ENCODE results near the gene EXOC2.

Gene EXOC2

DNA sequence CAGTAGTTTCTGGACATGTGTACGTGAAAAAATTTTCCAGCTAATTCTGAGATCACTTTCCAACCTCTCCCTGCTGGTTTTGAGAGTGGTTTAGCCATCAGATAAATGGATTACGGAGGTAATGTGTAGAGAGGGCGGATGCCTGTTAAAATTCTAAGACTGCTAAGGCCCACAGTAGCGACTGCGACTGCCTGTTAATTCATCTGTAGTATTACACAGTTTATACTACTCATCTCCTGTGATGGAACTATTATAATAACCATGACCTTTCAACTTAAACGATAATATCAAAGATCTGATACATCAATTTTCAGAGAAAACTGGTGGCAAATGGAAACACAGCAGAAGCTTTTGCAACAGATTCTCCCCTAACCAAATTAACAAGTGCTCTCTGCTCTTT lies 199.1 kb downstream of the EXOC2 start:
- DNase-seq: no peak
- Histone ChIP-seq H3K27ac (no peak overlapping the region), H3K9me3 (ENCODE audit: severe bottlenecking) (no peaks in the 10 kb centered on the region), H3K27me3 (ENCODE audit: insufficient read depth, low read depth, severe bottlenecking) (no peaks in the 10 kb centered on the region), H3K4me3 (ENCODE audit: low read depth, low read length) (no peak overlapping the region), H3K36me3 (peaks cover 18% of the 10 kb centered on the region)
- TF ChIP-seq, protein P1, sequence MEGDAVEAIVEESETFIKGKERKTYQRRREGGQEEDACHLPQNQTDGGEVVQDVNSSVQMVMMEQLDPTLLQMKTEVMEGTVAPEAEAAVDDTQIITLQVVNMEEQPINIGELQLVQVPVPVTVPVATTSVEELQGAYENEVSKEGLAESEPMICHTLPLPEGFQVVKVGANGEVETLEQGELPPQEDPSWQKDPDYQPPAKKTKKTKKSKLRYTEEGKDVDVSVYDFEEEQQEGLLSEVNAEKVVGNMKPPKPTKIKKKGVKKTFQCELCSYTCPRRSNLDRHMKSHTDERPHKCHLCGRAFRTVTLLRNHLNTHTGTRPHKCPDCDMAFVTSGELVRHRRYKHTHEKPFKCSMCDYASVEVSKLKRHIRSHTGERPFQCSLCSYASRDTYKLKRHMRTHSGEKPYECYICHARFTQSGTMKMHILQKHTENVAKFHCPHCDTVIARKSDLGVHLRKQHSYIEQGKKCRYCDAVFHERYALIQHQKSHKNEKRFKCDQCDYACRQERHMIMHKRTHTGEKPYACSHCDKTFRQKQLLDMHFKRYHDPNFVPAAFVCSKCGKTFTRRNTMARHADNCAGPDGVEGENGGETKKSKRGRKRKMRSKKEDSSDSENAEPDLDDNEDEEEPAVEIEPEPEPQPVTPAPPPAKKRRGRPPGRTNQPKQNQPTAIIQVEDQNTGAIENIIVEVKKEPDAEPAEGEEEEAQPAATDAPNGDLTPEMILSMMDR (IDR thresholded peaks at IDR 0.05; ENCODE audit: low read depth, low read length): no peak

DNA sequence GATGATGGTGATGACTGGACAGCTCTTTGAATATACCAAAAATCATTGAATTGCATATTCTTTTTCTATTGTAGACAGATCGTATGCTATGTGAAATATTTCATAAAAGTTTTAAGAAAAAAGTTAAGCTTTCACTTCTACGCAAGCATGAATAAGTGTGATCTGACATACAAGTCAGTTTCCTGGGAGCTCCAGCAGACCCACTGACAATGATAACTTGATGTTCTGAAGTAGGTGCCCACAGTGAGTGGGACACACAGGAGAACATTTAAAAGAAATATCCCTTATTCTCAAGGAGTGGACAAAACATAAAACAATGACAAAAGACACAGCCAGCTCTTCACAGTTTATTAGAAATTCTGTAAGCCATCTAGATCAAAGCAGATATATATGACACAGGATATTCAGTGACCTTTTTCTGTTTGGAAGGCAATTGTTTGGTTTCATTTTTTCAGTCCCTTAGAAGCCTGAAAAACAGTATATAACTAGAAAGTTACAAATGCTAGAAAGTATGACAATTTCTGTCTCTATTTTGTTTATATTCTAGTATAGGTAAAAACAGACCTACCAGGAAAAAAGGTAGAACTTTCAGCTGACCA lies 200.0 kb downstream of the EXOC2 start:
- Histone ChIP-seq H3K9me3 (ENCODE audit: severe bottlenecking) (no peaks in the 10 kb centered on the region), H3K36me3 (peaks cover 18% of the 10 kb centered on the region)

GRCh38 chr6:492178-492577 lies 200.8 kb downstream of the EXOC2 start:
- Histone ChIP-seq H3K4me3 (ENCODE audit: low read depth, low read length) (no peak overlapping the region), H3K9me3 (ENCODE audit: severe bottlenecking) (no peaks in the 10 kb centered on the region), H3K27ac (no peak overlapping the region), H3K36me3 (peaks cover 18% of the 10 kb centered on the region), H3K27me3 (ENCODE audit: insufficient read depth, low read depth, severe bottlenecking) (no peaks in the 10 kb centered on the region)
- TF ChIP-seq, protein P1 (IDR thresholded peaks at IDR 0.05; ENCODE audit: low read depth, low read length): no peak
- no peak for DNase-seq

More for the DNA sequence above, 200.0 kb downstream of the EXOC2 start:
- H3K4me3 ChIP-seq (ENCODE audit: low read depth, low read length): no peak overlapping the region
- H3K27me3 ChIP-seq (ENCODE audit: insufficient read depth, low read depth, severe bottlenecking): no peaks in the 10 kb centered on the region
- no peak for DNase-seq
- H3K27ac ChIP-seq: no peak overlapping the region
- TF ChIP-seq, protein P1 (IDR thresholded peaks at IDR 0.05; ENCODE audit: low read depth, low read length): no peak

- Histone ChIP-seq H3K9me3 (ENCODE audit: severe bottlenecking) (no peaks in the 10 kb centered on the region), H3K36me3 (peaks cover 8% of the 10 kb centered on the region), H3K27ac (no peak overlapping the region), H3K4me3 (ENCODE audit: low read depth, low read length) (no peak overlapping the region), H3K27me3 (ENCODE audit: insufficient read depth, low read depth, severe bottlenecking) (no peaks in the 10 kb centered on the region)
- TF ChIP-seq, protein P1 (IDR thresholded peaks at IDR 0.05; ENCODE audit: low read depth, low read length): no peak
- DNase-seq: no peak
These were observed 201.7 kb downstream of the EXOC2 start for GRCh38 chr6:491233-491632.

- no peak for DNase-seq
- H3K27me3 ChIP-seq (ENCODE audit: insufficient read depth, low read depth, severe bottlenecking): no peaks in the 10 kb centered on the region
- no peaks in the 10 kb centered on the region for H3K9me3 ChIP-seq (ENCODE audit: severe bottlenecking)
- H3K4me3 ChIP-seq (ENCODE audit: low read depth, low read length): no peak overlapping the region
- peaks cover 6% of the 10 kb centered on the region for H3K36me3 ChIP-seq
- TF ChIP-seq, protein P1 (IDR thresholded peaks at IDR 0.05; ENCODE audit: low read depth, low read length): no peak
- H3K27ac ChIP-seq: no peak overlapping the region
These were observed 202.5 kb downstream of the EXOC2 start for GRCh38 chr6:490251-491037.
